ENCODE data around the gene LRMDA.
A peak's percentile ranks its signal among the peaks of the same experiment; 100 is the strongest.

LRMDA gene

GRCh38 chr10:75425291-75426079 is 5.9 kb upstream of the LRMDA start:
- DNase-seq (ENCODE audit: low spot score), result no peak

GRCh38 chr10:75426880-75427279 is 4.5 kb upstream of the LRMDA start:
- no peak for DNase-seq (ENCODE audit: low spot score)

GRCh38 chr10:75427951-75428350 is 3.5 kb upstream of the LRMDA start:
- DNase-seq (ENCODE audit: low spot score), result no peak

- no peak for DNase-seq (ENCODE audit: low spot score)
Observed at GRCh38 chr10:75428434-75429158, 2.8 kb upstream of the LRMDA start.

- DNase-seq (ENCODE audit: low spot score), result no peak
Observed at GRCh38 chr10:75429159-75429827, 2.1 kb upstream of the LRMDA start.

GRCh38 chr10:75430000-75430763 is 1.2 kb upstream of the LRMDA start:
- DNase-seq (ENCODE audit: low spot score), result peak; percentile 65

- peak; percentile 3 for DNase-seq (ENCODE audit: low spot score)
Observed at GRCh38 chr10:75432176-75432575, 752 bp downstream of the LRMDA start.

- DNase-seq (ENCODE audit: low spot score), result no peak
Observed at GRCh38 chr10:75432763-75433162, 1.3 kb downstream of the LRMDA start.

GRCh38 chr10:75433216-75433615 is 1.8 kb downstream of the LRMDA start:
- DNase-seq (ENCODE audit: low spot score), result no peak

GRCh38 chr10:75434291-75434690 is 2.9 kb downstream of the LRMDA start:
- DNase-seq (ENCODE audit: low spot score), result no peak

GRCh38 chr10:75435291-75435690 is 3.9 kb downstream of the LRMDA start:
- DNase-seq (ENCODE audit: low spot score), result no peak

GRCh38 chr10:75436896-75437295 is 5.5 kb downstream of the LRMDA start:
- DNase-seq (ENCODE audit: low spot score), result no peak

- no peak for DNase-seq (ENCODE audit: low spot score)
Observed at GRCh38 chr10:75437693-75438092, 6.3 kb downstream of the LRMDA start.

- DNase-seq (ENCODE audit: low spot score), result no peak
Observed at GRCh38 chr10:75438275-75438674, 6.9 kb downstream of the LRMDA start.

- no peak for DNase-seq (ENCODE audit: low spot score)
Observed at GRCh38 chr10:75439811-75440210, 8.4 kb downstream of the LRMDA start.

GRCh38 chr10:75440271-75440793 is 8.9 kb downstream of the LRMDA start:
- DNase-seq (ENCODE audit: low spot score), result no peak

- no peak for DNase-seq (ENCODE audit: low spot score)
Observed at GRCh38 chr10:75441196-75441595, 9.8 kb downstream of the LRMDA start.

GRCh38 chr10:75441682-75442081 is 10.3 kb downstream of the LRMDA start:
- DNase-seq (ENCODE audit: low spot score), result no peak

- no peak for DNase-seq (ENCODE audit: low spot score)
Observed at GRCh38 chr10:75443362-75443761, 11.9 kb downstream of the LRMDA start.

GRCh38 chr10:75444781-75445386 is 13.5 kb downstream of the LRMDA start:
- DNase-seq (ENCODE audit: low spot score), result no peak

- no peak for DNase-seq (ENCODE audit: low spot score)
Observed at GRCh38 chr10:75446508-75446907, 15.1 kb downstream of the LRMDA start.

GRCh38 chr10:75448166-75448565 is 16.7 kb downstream of the LRMDA start:
- DNase-seq (ENCODE audit: low spot score), result no peak

Measured in Ammon's horn (tissue), 1 donor.